HepG2 (cell line): ENCODE measurements around the gene DCD. TPM values are rescaled to one million over a fixed set of nuclear protein-coding genes. Genes with fewer than 3 reads are reported as not detected.

Experiments used
- ATAC-seq: fragments of 200-7000 bp; cut with Tn5 transposase; 3 replicates; pipeline ENCODE4 v1.9.1; 2020; ENCODE audit warnings: mild to moderate bottlenecking, moderate library complexity
- BruUV-seq: library from RNA; stranded (reverse); fragments of 400-500 nt; replicated peaks from 2 replicates; lab custom pipeline; 2021; lab: Mats Ljungman, UMichigan
- CTCF ChIA-PET: fragments of 300-600 bp; formaldehyde crosslinking; extraction: SDS; loops from one replicate; lab custom pipeline; 2021; ENCODE audit warnings: low total read pairs, inconsistent platforms, low intra/inter-chr PET ratio; lab: Yijun Ruan, JAX
- POLR2A ChIA-PET: fragments of 350-600 bp; sonication (Branson Sonifier 250); formaldehyde crosslinking; loops from one replicate; lab custom pipeline; 2020; ENCODE audit warnings: antibody characterized with exemption, inconsistent platforms; lab: Yijun Ruan, JAX
- DNase-seq: peaks from one replicate; pipeline ENCODE4 v3.0.0-alpha.2; 2015; ENCODE audit warnings: low spot score
- FAIRE-seq: peaks from 3 replicates; lab custom pipeline; 2011; peaks lifted over from hg19 to GRCh38; lab: Jason Lieb, UNC
- H2AFZ ChIP-seq: one replicate; pipeline ENCODE4 v1.6.1; 2011; ENCODE audit warnings: low read length, inconsistent platforms
- H3K27ac ChIP-seq: fragments of 300-600 bp; 3 replicates; pipeline ENCODE4 v1.8.0; 2011; ENCODE audit warnings: mixed run types, mild to moderate bottlenecking, mixed read lengths, low read length, inconsistent platforms; ENCODE audit not compliant: insufficient read depth; ENCODE audit errors: extremely low read length
- H3K27me3 ChIP-seq, 2 experiments: fragments of 200-600 bp in 1 of 2; 2 replicates in 1 of 2; 3 replicates in 1 of 2; pipeline versions ENCODE4 v1.6.0 to v1.8.0; 2011; ENCODE audit warnings: low read length in 2 of 2, mild to moderate bottlenecking in 2 of 2, moderate library complexity in 2 of 2, inconsistent platforms in 1 of 2; ENCODE audit not compliant: insufficient read depth in 2 of 2, control insufficient read depth in 1 of 2
- H3K36me3 ChIP-seq, 2 experiments: fragments of 200-600 bp in 1 of 2; replicated peaks in 1 of 2; 2 replicates in 1 of 2; 3 replicates in 1 of 2; pipeline versions ENCODE4 v1.5.1 to v1.8.0; 2011; ENCODE audit warnings: low read length in 2 of 2, inconsistent platforms in 1 of 2; ENCODE audit not compliant: insufficient read depth in 2 of 2, control insufficient read depth in 1 of 2
- H3K4me1 ChIP-seq: 2 replicates; pipeline ENCODE4 v1.5.1; 2012; ENCODE audit warnings: low read length, inconsistent platforms; ENCODE audit not compliant: insufficient read depth
- H3K4me2 ChIP-seq: 2 replicates; pipeline ENCODE4 v1.6.0; 2011; ENCODE audit warnings: low read depth, low read length, inconsistent platforms
- H3K4me3 ChIP-seq, 3 experiments: fragments of 200-600 bp in 1 of 3; sonication (generic), shearing (Covaris generic) in 1 of 3; replicated peaks in 1 of 3; 2 replicates each; pipeline ENCODE4 v1.5.1; 2011 to 2016; ENCODE audit warnings: low read length in 3 of 3, inconsistent platforms in 2 of 3, low read depth in 2 of 3, mild to moderate bottlenecking in 2 of 3, control low read depth in 1 of 3, mixed read lengths in 1 of 3; ENCODE audit not compliant: insufficient read depth in 1 of 3
- H3K79me2 ChIP-seq: one replicate; pipeline ENCODE4 v1.6.1; 2011; ENCODE audit warnings: low read length, inconsistent platforms; ENCODE audit not compliant: insufficient read depth
- H3K9ac ChIP-seq: 2 replicates; pipeline ENCODE4 v1.6.0; 2011; ENCODE audit warnings: mild to moderate bottlenecking, low read depth, low read length, inconsistent platforms; ENCODE audit not compliant: insufficient read depth
- H3K9me3 ChIP-seq: 2 replicates; pipeline ENCODE4 v1.5.1; 2012; ENCODE audit warnings: mild to moderate bottlenecking, low read length
- H4K20me1 ChIP-seq: 2 replicates; pipeline ENCODE4 v1.6.0; 2011; ENCODE audit warnings: inconsistent platforms, mild to moderate bottlenecking, low read length, moderate library complexity; ENCODE audit not compliant: insufficient read depth
- ELF1 ChIP-seq: sonication (generic); formaldehyde crosslinking; IDR thresholded peaks from 2 replicates; pipeline ENCODE4 v1.4.0; 2020; ENCODE audit warnings: missing genetic modification reagents
- NFIC ChIP-seq: IDR thresholded peaks from 2 replicates; pipeline ENCODE4 v1.6.1; 2012; ENCODE audit warnings: mild to moderate bottlenecking, low read length, inconsistent platforms
- RARA ChIP-seq: IDR thresholded peaks from 2 replicates; pipeline ENCODE4 v1.6.1; 2016; ENCODE audit warnings: missing genetic modification reagents, missing compliant biosample characterization
- SNAPC4 ChIP-seq: sonication (generic); formaldehyde crosslinking; IDR thresholded peaks from 2 replicates; pipeline ENCODE4 v1.4.0; 2020; ENCODE audit warnings: mild to moderate bottlenecking, missing genetic modification reagents
- ZNF501 ChIP-seq: sonication (generic); formaldehyde crosslinking; IDR thresholded peaks from 2 replicates; pipeline ENCODE4 v1.5.1; 2020; ENCODE audit warnings: mild to moderate bottlenecking, moderate library complexity, missing genetic modification reagents
- ZNF549 ChIP-seq: sonication (generic); formaldehyde crosslinking; IDR thresholded peaks from 2 replicates; pipeline ENCODE4 v1.5.0; 2020; ENCODE audit warnings: missing genetic modification reagents
- ZNF597 ChIP-seq: sonication (generic); formaldehyde crosslinking; IDR thresholded peaks from 2 replicates; pipeline ENCODE4 v1.5.0; 2020; ENCODE audit warnings: missing genetic modification reagents
- ZSCAN12 ChIP-seq: sonication (generic); formaldehyde crosslinking; IDR thresholded peaks from 2 replicates; pipeline ENCODE4 v1.9.0; 2021; ENCODE audit warnings: mild to moderate bottlenecking, missing genetic modification reagents
- WGBS: methylation state at CpG from one replicate; pipeline ENCODE4 v1.1.6; 2017; ENCODE audit warnings: low lambda C conversion rate; 5-methylcytosine and 5-hydroxymethylcytosine counted together
- in situ Hi-C: cut with HindIII; loops from 2 replicates; pipeline ENCODE4 v1.10.0; 2017; ENCODE audit warnings: low pct_unique_long_range_greater_than_20kb; ENCODE audit not compliant: extremely low pct_ligation_motif_present
- intact Hi-C: fragments of 100-400 bp; cut with micrococcal nuclease; formaldehyde crosslinking; loops from one replicate; pipeline ENCODE4 v1.10.0; 2022; ENCODE audit not compliant: unreplicated experiment
- polyA plus RNA-seq, 8 experiments: library from polyadenylated mRNA; depleted of rRNA in 3 of 8; stranded (reverse) in 7 of 8; unstranded in 1 of 8; fragments of >200 nt; fragmentation: Illumina TruSeq in 4 of 8; extraction: Trizol in 4 of 8; gene quantifications; 2 replicates each; pipeline versions ENCODE4 v1.2.1 to v1.2.3, GENCODE V29; 2011 to 2016; ENCODE audit warnings: low read depth in 4 of 8, missing spikeins in 1 of 8, mixed read lengths in 1 of 8; ENCODE audit not compliant: insufficient read depth in 1 of 8
- total RNA-seq, 5 experiments: library from RNA; depleted of rRNA; stranded (reverse); fragments of >200 nt; fragmentation: Illumina TruSeq; extraction: Trizol; gene quantifications; 2 replicates each; pipeline ENCODE4 v1.2.3, GENCODE V29; 2016; ENCODE audit warnings: low read depth in 1 of 5

The DCD gene
- total and polyA plus RNA-seq, 2 of the 13 experiments (the other 11 are each of a cell fraction or from before 2014, with no cell fraction given) = not detected

GRCh38 chr12:54596526-54596946, 51.6 kb downstream of the DCD start (continued):
- TF ChIP-seq SNAPC4 (CRISPR knock-in tag) = no peak
- TF ChIP-seq ZNF549 (CRISPR knock-in tag) = no peak
- TF ChIP-seq NFIC = no peak
- TF ChIP-seq, all 625 proteins: peak for 9

- Histone ChIP-seq H3K9me3 (no peaks in the 10 kb centered on the region), H3K4me2 (no peak overlapping the region), H2AFZ (no peak overlapping the region), H3K4me1 (no peaks in the 10 kb centered on the region), H4K20me1 (no peaks in the 10 kb centered on the region), H3K27me3 (peaks cover 0 to 45% of the 10 kb centered on the region in 2 experiments; a peak in 3 of 5 replicates), H3K9ac (no peak overlapping the region), H3K79me2 (no peaks in the 10 kb centered on the region), H3K27ac (no peak overlapping the region), H3K36me3 (no peaks in the 10 kb centered on the region), H3K4me3 (no peak overlapping the region)
- ChIA-PET CTCF (no interaction called here), POLR2A (no interaction called here)
- FAIRE-seq = no peak
- 0% methylated on average over 2 of the region's 3 CpGs for WGBS
- intact Hi-C loops (no loop called here), in situ Hi-C loops (no loop called here)
- no peak for TF ChIP-seq ZNF501
- no peak for TF ChIP-seq ZNF597
- TF ChIP-seq ELF1 (CRISPR knock-in tag) = no peak
- TF ChIP-seq ZSCAN12 (CRISPR knock-in tag) = no peak
- no peak for TF ChIP-seq RARA
- no peak for DNase-seq
- no TSS peak for BruUV-seq
- no peak; the same call in 2 of the 3 replicates for ATAC-seq
Measured at GRCh38 chr12:54595471-54595870, 52.7 kb downstream of the DCD start.

Other genes with a start within 250 kb of the DCD start
- gene ITGA5, start 229.1 kb downstream of the DCD start, total RNA-seq (2016; rRNA removed; fragmentation: Illumina TruSeq; extraction: Trizol) = 0.20 and 0.28 TPM in 2 replicates
- 0.40 and 0.52 TPM in 2 replicates for gene ITGA5, start 229.1 kb downstream of the DCD start, polyA plus RNA-seq (2011; rRNA removed)
- gene GTSF1, start 174.8 kb downstream of the DCD start, total RNA-seq (2016; rRNA removed; fragmentation: Illumina TruSeq; extraction: Trizol) = not detected in 2 replicates
- gene GTSF1, start 174.8 kb downstream of the DCD start, polyA plus RNA-seq (2011; rRNA removed) = not detected in 2 replicates
- not detected in 2 replicates for gene NCKAP1L, start 150.6 kb downstream of the DCD start, total RNA-seq (2016; rRNA removed; fragmentation: Illumina TruSeq; extraction: Trizol)
- gene NCKAP1L, start 150.6 kb downstream of the DCD start, polyA plus RNA-seq (2011; rRNA removed) = not detected in 2 replicates
- not detected in 2 replicates for gene PDE1B, start 98.8 kb downstream of the DCD start, total RNA-seq (2016; rRNA removed; fragmentation: Illumina TruSeq; extraction: Trizol)
- gene PDE1B, start 98.8 kb downstream of the DCD start, polyA plus RNA-seq (2011; rRNA removed) = not detected in 2 replicates
- gene PPP1R1A, start 59.7 kb downstream of the DCD start, total RNA-seq (2016; rRNA removed; fragmentation: Illumina TruSeq; extraction: Trizol) = 0.20 TPM in 1 of 2 replicates, not detected in the other
- not detected in 2 replicates for gene PPP1R1A, start 59.7 kb downstream of the DCD start, polyA plus RNA-seq (2011; rRNA removed)
- gene LACRT, start 13.5 kb downstream of the DCD start, total RNA-seq (2016; rRNA removed; fragmentation: Illumina TruSeq; extraction: Trizol) = not detected in 2 replicates
- gene LACRT, start 13.5 kb downstream of the DCD start, polyA plus RNA-seq (2011; rRNA removed) = not detected in 2 replicates
- gene MUCL1, start 206.2 kb upstream of the DCD start, total RNA-seq (2016; rRNA removed; fragmentation: Illumina TruSeq; extraction: Trizol) = not detected in 2 replicates
- not detected in 2 replicates for gene MUCL1, start 206.2 kb upstream of the DCD start, polyA plus RNA-seq (2011; rRNA removed)